ENCODE data around the gene PDE6A. TPM values are rescaled to one million over a fixed set of nuclear protein-coding genes. Genes with fewer than 3 reads are reported as not detected.
"Not testable (repeated sequence)": the region's sequence is repeated elsewhere in the genome, so short reads cannot be mapped to it uniquely, and the experiment has no call there.

PDE6A gene
- polyA plus RNA-seq, 2 of the 4 experiments (the other 2 are of a cell fraction): 0.28 to 0.35 TPM

DNA sequence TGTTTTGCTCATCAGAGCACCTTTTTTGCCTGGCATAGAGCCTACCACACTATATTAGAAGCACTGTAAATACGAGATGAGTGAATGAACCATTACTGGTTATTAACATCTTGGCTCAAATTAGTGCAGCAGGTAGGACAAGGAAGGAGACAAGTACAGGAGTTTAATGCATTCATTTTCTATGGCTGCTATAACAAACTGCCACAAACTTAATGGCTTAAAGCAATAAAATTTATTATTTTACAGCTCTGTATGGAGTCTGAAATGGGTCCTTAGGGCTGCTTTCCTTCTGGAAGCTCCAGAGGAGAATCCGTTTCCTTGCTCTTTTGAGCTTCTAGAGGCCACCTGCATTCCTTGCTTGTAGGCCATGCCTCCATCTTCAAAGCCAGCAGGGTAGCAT, 59.1 kb downstream of the PDE6A start:
- no peak overlapping the region for H3K4me2 ChIP-seq
- no peak for FAIRE-seq
- CTCF ChIA-PET: interaction anchor here (0.7 to 2.5 kb wide), 8 partner anchors 32 to 106 kb away, joined by 3 to 13 read pairs (median 5); partner anchors contain the start of gene SLC26A2

DNA sequence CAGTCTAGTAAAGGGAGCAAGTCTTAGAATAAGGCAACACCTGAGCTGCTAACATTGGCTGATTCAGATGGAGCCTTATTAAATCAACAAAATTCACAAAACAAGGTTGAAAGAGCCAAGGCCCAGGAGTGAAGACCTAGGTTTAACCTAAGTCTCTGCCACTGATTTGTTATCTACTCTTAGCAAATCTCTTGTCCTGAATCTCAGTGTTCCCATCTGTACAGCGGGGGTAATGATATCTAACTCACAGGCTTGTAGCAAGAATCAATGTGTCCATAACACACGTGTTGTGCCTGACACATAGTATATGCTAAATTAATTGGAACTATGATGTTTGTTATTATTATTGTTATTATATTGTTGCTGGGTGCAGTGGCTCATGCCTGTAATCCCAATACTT, 61.0 kb downstream of the PDE6A start:
- peaks cover 24% of the 10 kb centered on the region for H3K4me1 ChIP-seq
- no peak overlapping the region for H3K4me2 ChIP-seq
- DNase-seq (ENCODE audit: low read depth in 1 of 2, low spot score in 1 of 2): no peak
- FAIRE-seq: no peak
- H3K9me3 ChIP-seq: no peaks in the 10 kb centered on the region
- CTCF ChIA-PET: interaction anchor here (1.1 kb wide), 1 partner anchor 13 kb away, joined by 3 read pairs; no protein-coding TSS in a partner anchor
- POLR2A ChIA-PET: no interaction called here
- H3K4me3 ChIP-seq: no peak overlapping the region
- H3K27ac ChIP-seq: no peak overlapping the region
- no peak for TF ChIP-seq ZFP36 (IDR thresholded peaks at IDR 0.05; ENCODE audit: borderline replicate concordance, partially characterized antibody)
- TF ChIP-seq, protein P1, sequence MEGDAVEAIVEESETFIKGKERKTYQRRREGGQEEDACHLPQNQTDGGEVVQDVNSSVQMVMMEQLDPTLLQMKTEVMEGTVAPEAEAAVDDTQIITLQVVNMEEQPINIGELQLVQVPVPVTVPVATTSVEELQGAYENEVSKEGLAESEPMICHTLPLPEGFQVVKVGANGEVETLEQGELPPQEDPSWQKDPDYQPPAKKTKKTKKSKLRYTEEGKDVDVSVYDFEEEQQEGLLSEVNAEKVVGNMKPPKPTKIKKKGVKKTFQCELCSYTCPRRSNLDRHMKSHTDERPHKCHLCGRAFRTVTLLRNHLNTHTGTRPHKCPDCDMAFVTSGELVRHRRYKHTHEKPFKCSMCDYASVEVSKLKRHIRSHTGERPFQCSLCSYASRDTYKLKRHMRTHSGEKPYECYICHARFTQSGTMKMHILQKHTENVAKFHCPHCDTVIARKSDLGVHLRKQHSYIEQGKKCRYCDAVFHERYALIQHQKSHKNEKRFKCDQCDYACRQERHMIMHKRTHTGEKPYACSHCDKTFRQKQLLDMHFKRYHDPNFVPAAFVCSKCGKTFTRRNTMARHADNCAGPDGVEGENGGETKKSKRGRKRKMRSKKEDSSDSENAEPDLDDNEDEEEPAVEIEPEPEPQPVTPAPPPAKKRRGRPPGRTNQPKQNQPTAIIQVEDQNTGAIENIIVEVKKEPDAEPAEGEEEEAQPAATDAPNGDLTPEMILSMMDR (IDR thresholded peaks at IDR 0.05): no peak
- no peak for TF ChIP-seq HOXB5 (CRISPR knock-in tag; IDR thresholded peaks at IDR 0.05)
- TF ChIP-seq ESRRA (IDR thresholded peaks at IDR 0.05; ENCODE audit: borderline replicate concordance, low read length): no peak
- TF ChIP-seq, protein P2, sequence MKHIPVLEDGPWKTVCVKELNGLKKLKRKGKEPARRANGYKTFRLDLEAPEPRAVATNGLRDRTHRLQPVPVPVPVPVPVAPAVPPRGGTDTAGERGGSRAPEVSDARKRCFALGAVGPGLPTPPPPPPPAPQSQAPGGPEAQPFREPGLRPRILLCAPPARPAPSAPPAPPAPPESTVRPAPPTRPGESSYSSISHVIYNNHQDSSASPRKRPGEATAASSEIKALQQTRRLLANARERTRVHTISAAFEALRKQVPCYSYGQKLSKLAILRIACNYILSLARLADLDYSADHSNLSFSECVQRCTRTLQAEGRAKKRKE (CRISPR knock-in tag; IDR thresholded peaks at IDR 0.05; ENCODE audit: low read depth): no peak
- no peak for TF ChIP-seq PHF8 (IDR thresholded peaks at IDR 0.05; ENCODE audit: borderline replicate concordance, low read depth)
- TF ChIP-seq SREBF2 (IDR thresholded peaks at IDR 0.05): no peak
- TF ChIP-seq, protein P3, sequence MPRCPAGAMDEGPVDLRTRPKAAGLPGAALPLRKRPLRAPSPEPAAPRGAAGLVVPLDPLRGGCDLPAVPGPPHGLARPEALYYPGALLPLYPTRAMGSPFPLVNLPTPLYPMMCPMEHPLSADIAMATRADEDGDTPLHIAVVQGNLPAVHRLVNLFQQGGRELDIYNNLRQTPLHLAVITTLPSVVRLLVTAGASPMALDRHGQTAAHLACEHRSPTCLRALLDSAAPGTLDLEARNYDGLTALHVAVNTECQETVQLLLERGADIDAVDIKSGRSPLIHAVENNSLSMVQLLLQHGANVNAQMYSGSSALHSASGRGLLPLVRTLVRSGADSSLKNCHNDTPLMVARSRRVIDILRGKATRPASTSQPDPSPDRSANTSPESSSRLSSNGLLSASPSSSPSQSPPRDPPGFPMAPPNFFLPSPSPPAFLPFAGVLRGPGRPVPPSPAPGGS (IDR thresholded peaks at IDR 0.05): no peak
- no peak for TF ChIP-seq NFE2L2 (conservative IDR thresholded peaks at IDR 0.05; ENCODE audit: low read length)
- no peak for TF ChIP-seq SMC3 (IDR thresholded peaks at IDR 0.05)
- TF ChIP-seq, protein P4, sequence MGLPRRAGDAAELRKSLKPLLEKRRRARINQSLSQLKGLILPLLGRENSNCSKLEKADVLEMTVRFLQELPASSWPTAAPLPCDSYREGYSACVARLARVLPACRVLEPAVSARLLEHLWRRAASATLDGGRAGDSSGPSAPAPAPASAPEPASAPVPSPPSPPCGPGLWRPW (IDR thresholded peaks at IDR 0.05): no peak
- no peak for TF ChIP-seq JUNB (IDR thresholded peaks at IDR 0.05)
- no peak for TF ChIP-seq CEBPB (IDR thresholded peaks at IDR 0.05)
- TF ChIP-seq ZC3H11A (IDR thresholded peaks at IDR 0.05): no peak
- TF ChIP-seq MYC (IDR thresholded peaks at IDR 0.05; ENCODE audit: borderline replicate concordance, low read length): no peak
- TF ChIP-seq KDM5A (IDR thresholded peaks at IDR 0.05): no peak
- TF ChIP-seq RARB (CRISPR knock-in tag; IDR thresholded peaks at IDR 0.05): no peak
- TF ChIP-seq CHD4 (IDR thresholded peaks at IDR 0.05; ENCODE audit: borderline replicate concordance): no peak
- TF ChIP-seq CBX2 (IDR thresholded peaks at IDR 0.05; ENCODE audit: borderline replicate concordance, low read depth): no peak
- TF ChIP-seq HEYL (CRISPR knock-in tag; IDR thresholded peaks at IDR 0.05): no peak
- WGBS (ENCODE audit: missing lambda C conversion rate): 88% methylated on average over 2 of the region's 2 CpGs
- no peak for ATAC-seq

More for the DNA sequence above, 59.1 kb downstream of the PDE6A start:
- Histone ChIP-seq H3K4me1 (peaks cover 18% of the 10 kb centered on the region), H3K9me3 (no peaks in the 10 kb centered on the region), H3K4me3 (no peak overlapping the region), H3K27ac (peak overlapping the region in 1 of 2 experiments; percentile 82; a peak in 3 of 6 replicates)
- ATAC-seq (no peak), DNase-seq (ENCODE audit: low read depth in 1 of 2, low spot score in 1 of 2) (no peak)
- POLR2A ChIA-PET: no interaction called here
- WGBS (ENCODE audit: missing lambda C conversion rate): 93% methylated on average over 2 of the region's 2 CpGs
- no peak for TF ChIP-seq KDM5A (IDR thresholded peaks at IDR 0.05)
- TF ChIP-seq, protein P5, sequence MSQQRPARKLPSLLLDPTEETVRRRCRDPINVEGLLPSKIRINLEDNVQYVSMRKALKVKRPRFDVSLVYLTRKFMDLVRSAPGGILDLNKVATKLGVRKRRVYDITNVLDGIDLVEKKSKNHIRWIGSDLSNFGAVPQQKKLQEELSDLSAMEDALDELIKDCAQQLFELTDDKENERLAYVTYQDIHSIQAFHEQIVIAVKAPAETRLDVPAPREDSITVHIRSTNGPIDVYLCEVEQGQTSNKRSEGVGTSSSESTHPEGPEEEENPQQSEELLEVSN (IDR thresholded peaks at IDR 0.05; ENCODE audit: borderline replicate concordance, low read depth): no peak
- no peak for TF ChIP-seq JUNB (IDR thresholded peaks at IDR 0.05)
- no peak for TF ChIP-seq TFCP2L1 (CRISPR knock-in tag; IDR thresholded peaks at IDR 0.05)
- TF ChIP-seq ZFP36 (IDR thresholded peaks at IDR 0.05; ENCODE audit: borderline replicate concordance, partially characterized antibody): no peak
- TF ChIP-seq EHF (CRISPR knock-in tag; IDR thresholded peaks at IDR 0.05): no peak
- TF ChIP-seq TP53 (CRISPR knock-in tag; IDR thresholded peaks at IDR 0.05): no peak
- TF ChIP-seq RARB (CRISPR knock-in tag; IDR thresholded peaks at IDR 0.05): no peak
- no peak for TF ChIP-seq NR3C1 (IDR thresholded peaks at IDR 0.05)
- TF ChIP-seq, protein P4 (IDR thresholded peaks at IDR 0.05): no peak

DNA sequence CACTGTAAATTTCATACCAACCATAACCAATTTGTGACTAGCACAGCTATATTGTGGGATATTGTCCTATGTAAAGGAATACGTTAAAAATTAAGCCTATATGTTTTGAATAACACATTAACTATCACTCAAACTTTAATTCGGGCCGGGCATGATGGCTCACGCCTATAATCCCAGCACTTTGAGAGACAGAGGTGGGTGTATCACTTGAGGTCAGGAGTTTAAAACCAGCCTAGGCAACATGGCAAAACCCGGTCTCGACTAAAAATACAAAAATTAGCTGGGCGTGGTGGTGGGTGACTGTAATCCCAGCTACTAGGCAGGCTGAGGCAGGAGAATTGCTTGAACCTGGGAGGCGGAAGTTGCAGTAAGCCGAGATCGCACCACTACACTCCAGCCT, 62.0 kb downstream of the PDE6A start:
- H3K27ac ChIP-seq; H3K9me3 ChIP-seq; DNase-seq (ENCODE audit: low read depth in 1 of 2, low spot score in 1 of 2); H3K4me2 ChIP-seq; H3K4me3 ChIP-seq; POLR2A ChIA-PET; ATAC-seq; FAIRE-seq: not testable (repeated sequence)
- WGBS (ENCODE audit: missing lambda C conversion rate): 82% methylated on average over 10 of the region's 10 CpGs
- CTCF ChIA-PET: interaction anchor here (0.6 to 1.8 kb wide), 4 partner anchors 10 to 80 kb away, joined by 3 to 6 read pairs (median 4); no protein-coding TSS in a partner anchor
- peaks cover 22% of the 10 kb centered on the region for H3K4me1 ChIP-seq

Measured in A549 (cell line).